HEK293 (cell line): ENCODE data around the gene GALNTL6.

ENCODE experiments used
- CTCF ChIA-PET: fragments of 350-600 bp; formaldehyde crosslinking; extraction: SDS; loops from one replicate; lab custom pipeline; 2021; ENCODE audit warnings: antibody characterized with exemption; lab: Yijun Ruan, JAX
- POLR2A ChIA-PET: fragments of 300-600 bp; formaldehyde crosslinking; extraction: SDS; loops from one replicate; lab custom pipeline; 2020; ENCODE audit warnings: antibody characterized with exemption, inconsistent platforms; lab: Yijun Ruan, JAX
- H3K27ac ChIP-seq: fragments of 200-500 bp; sonication (Bioruptor generic); 2 replicates; pipeline ENCODE4 v1.5.1; 2014; ENCODE audit warnings: low read depth, low read length, control low read depth, inconsistent platforms; ENCODE audit errors: extremely low read depth
- H3K36me3 ChIP-seq, 2 experiments: fragments of 200-500 bp in 1 of 2; sonication (Bioruptor generic) in 1 of 2; 1 replicate in 1 of 2; 2 replicates in 1 of 2; pipeline ENCODE4 v1.5.1; 2014 to 2017; ENCODE audit warnings: inconsistent platforms in 2 of 2, low read length in 2 of 2; ENCODE audit not compliant: control insufficient read depth in 2 of 2, insufficient read depth in 1 of 2
- H3K4me1 ChIP-seq: fragments of 200-500 bp; sonication (Bioruptor generic); 2 replicates; pipeline ENCODE4 v1.5.1; 2014; ENCODE audit warnings: mild to moderate bottlenecking, low read length, inconsistent platforms; ENCODE audit not compliant: control insufficient read depth, insufficient read depth
- H3K4me3 ChIP-seq: 2 replicates; pipeline ENCODE4 v1.5.1; 2011; ENCODE audit warnings: low read depth, mild to moderate bottlenecking, control low read depth, low read length, moderate library complexity
- H3K9me3 ChIP-seq: fragments of 200-500 bp; sonication (Bioruptor generic); 2 replicates; pipeline ENCODE4 v1.5.1; 2014; ENCODE audit warnings: low read depth, low read length, inconsistent platforms; ENCODE audit not compliant: control insufficient read depth, insufficient read depth
- MYNN ChIP-seq: fragments of 450-650 bp; formaldehyde crosslinking; IDR thresholded peaks from 2 replicates; pipeline ENCODE4 v1.5.1; 2016; ENCODE audit warnings: missing biosample characterization, missing genetic modification characterization, borderline replicate concordance
- OVOL3 ChIP-seq: fragments of 450-650 bp; formaldehyde crosslinking; IDR thresholded peaks from 2 replicates; pipeline ENCODE4 v1.5.1; 2016; ENCODE audit warnings: missing biosample characterization, missing genetic modification characterization
- REPIN1 ChIP-seq: fragments of 450-650 bp; formaldehyde crosslinking; IDR thresholded peaks from 2 replicates; pipeline ENCODE4 v1.5.1; 2017; ENCODE audit warnings: missing biosample characterization, missing genetic modification characterization, low read depth
- WT1 ChIP-seq: fragments of 450-650 bp; formaldehyde crosslinking; IDR thresholded peaks from 2 replicates; pipeline ENCODE4 v1.5.1; 2016; ENCODE audit warnings: missing biosample characterization, missing genetic modification characterization
- YY2 ChIP-seq: fragments of 450-650 bp; formaldehyde crosslinking; IDR thresholded peaks from 2 replicates; pipeline ENCODE4 v1.5.1; 2016; ENCODE audit warnings: missing biosample characterization, missing genetic modification characterization
- ZBTB48 ChIP-seq: fragments of 450-650 bp; formaldehyde crosslinking; IDR thresholded peaks from 2 replicates; pipeline ENCODE4 v1.5.1; 2016; ENCODE audit warnings: missing biosample characterization, missing genetic modification characterization
- ZFP69B ChIP-seq: fragments of 450-650 bp; formaldehyde crosslinking; IDR thresholded peaks from 2 replicates; pipeline ENCODE4 v1.5.1; 2016; ENCODE audit warnings: missing biosample characterization, missing genetic modification characterization
- ZNF133 ChIP-seq: fragments of 450-650 bp; formaldehyde crosslinking; IDR thresholded peaks from 2 replicates; pipeline ENCODE4 v1.5.1; 2016; ENCODE audit warnings: missing biosample characterization, missing genetic modification characterization
- ZNF2 ChIP-seq: fragments of 450-650 bp; formaldehyde crosslinking; IDR thresholded peaks from 2 replicates; pipeline ENCODE4 v1.5.1; 2016; ENCODE audit warnings: missing biosample characterization, missing genetic modification characterization
- ZNF416 ChIP-seq: fragments of 450-650 bp; formaldehyde crosslinking; IDR thresholded peaks from 2 replicates; pipeline ENCODE4 v1.5.1; 2016; ENCODE audit warnings: missing biosample characterization, missing genetic modification characterization
- ZNF48 ChIP-seq: fragments of 450-650 bp; formaldehyde crosslinking; IDR thresholded peaks from 2 replicates; pipeline ENCODE4 v1.5.1; 2016; ENCODE audit warnings: missing biosample characterization, missing genetic modification characterization
- ZNF510 ChIP-seq: fragments of 450-650 bp; formaldehyde crosslinking; IDR thresholded peaks from 2 replicates; pipeline ENCODE4 v1.5.1; 2018; ENCODE audit warnings: mild to moderate bottlenecking, missing genetic modification characterization, missing biosample characterization; ENCODE audit not compliant: insufficient replicate concordance
- ZNF544 ChIP-seq: fragments of 450-650 bp; formaldehyde crosslinking; IDR thresholded peaks from 2 replicates; pipeline ENCODE4 v1.5.0; 2017; ENCODE audit warnings: missing biosample characterization, missing genetic modification characterization
- ZNF670 ChIP-seq: fragments of 450-650 bp; formaldehyde crosslinking; IDR thresholded peaks from 2 replicates; pipeline ENCODE4 v1.5.1; 2016; ENCODE audit warnings: missing biosample characterization, missing genetic modification characterization, low read depth
- ZNF677 ChIP-seq: fragments of 450-650 bp; IDR thresholded peaks from 2 replicates; pipeline ENCODE4 v1.5.0; 2018; ENCODE audit warnings: missing biosample characterization, mild to moderate bottlenecking, missing genetic modification characterization, moderate library complexity
- ZNF768 ChIP-seq: fragments of 450-650 bp; formaldehyde crosslinking; IDR thresholded peaks from 2 replicates; pipeline ENCODE4 v1.5.1; 2018; ENCODE audit warnings: missing biosample characterization, mild to moderate bottlenecking, missing genetic modification characterization
- ZNF792 ChIP-seq: fragments of 450-650 bp; formaldehyde crosslinking; IDR thresholded peaks from 2 replicates; pipeline ENCODE4 v1.5.1; 2016; ENCODE audit warnings: missing biosample characterization, missing genetic modification characterization
- ZNF837 ChIP-seq: fragments of 450-650 bp; formaldehyde crosslinking; IDR thresholded peaks from 2 replicates; pipeline ENCODE4 v1.5.1; 2016; ENCODE audit warnings: missing biosample characterization, missing genetic modification characterization
- TF ChIP-seq, protein P1 (sequence below): fragments of 450-650 bp; formaldehyde crosslinking; IDR thresholded peaks from 2 replicates; pipeline ENCODE4 v1.5.1; 2016; ENCODE audit warnings: missing biosample characterization, missing genetic modification characterization
- TF ChIP-seq, protein P2 (sequence below): fragments of 450-650 bp; formaldehyde crosslinking; IDR thresholded peaks from 2 replicates; pipeline ENCODE4 v1.5.1; 2016; ENCODE audit warnings: missing biosample characterization, missing genetic modification characterization
- TF ChIP-seq, protein P3 (sequence below): fragments of 450-650 bp; formaldehyde crosslinking; IDR thresholded peaks from 2 replicates; pipeline ENCODE4 v1.5.1; 2016; ENCODE audit warnings: missing biosample characterization, missing genetic modification characterization
- TF ChIP-seq, protein P4 (sequence below): fragments of 450-650 bp; formaldehyde crosslinking; IDR thresholded peaks from 2 replicates; pipeline ENCODE4 v1.5.1; 2016; ENCODE audit warnings: missing biosample characterization, missing genetic modification characterization
- TF ChIP-seq, protein P5 (sequence below): fragments of 450-650 bp; formaldehyde crosslinking; IDR thresholded peaks from 2 replicates; pipeline ENCODE4 v1.5.1; 2016; ENCODE audit warnings: missing biosample characterization, missing genetic modification characterization

The GALNTL6 gene

DNA sequence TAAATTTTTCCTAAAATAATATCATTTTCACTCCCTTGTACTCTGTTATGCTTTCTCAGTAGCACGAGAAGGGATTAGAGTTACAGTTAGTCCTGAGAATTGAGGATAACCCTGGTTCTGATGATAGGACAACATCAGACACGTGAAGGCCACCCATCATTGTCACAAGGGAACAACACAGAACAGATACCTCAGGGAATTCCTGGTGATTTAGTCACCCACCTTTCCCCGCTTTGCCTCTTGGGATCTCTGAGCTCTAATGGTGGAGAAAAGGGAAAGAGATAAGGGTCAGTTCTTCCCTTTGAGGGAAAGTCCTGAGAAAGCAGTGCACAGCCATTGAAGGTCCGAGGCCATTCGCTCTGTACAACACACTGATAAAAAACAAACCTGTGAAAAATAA lies 1243.1 kb downstream of the GALNTL6 start:
- CTCF ChIA-PET = no interaction called here
- H3K4me1 ChIP-seq = peaks cover 6% of the 10 kb centered on the region; the same call in 1 of the 2 replicates
- H3K4me3 ChIP-seq = no peak overlapping the region
- no peak for TF ChIP-seq ZNF544 (tag by site-specific recombination)
- TF ChIP-seq, protein P1, sequence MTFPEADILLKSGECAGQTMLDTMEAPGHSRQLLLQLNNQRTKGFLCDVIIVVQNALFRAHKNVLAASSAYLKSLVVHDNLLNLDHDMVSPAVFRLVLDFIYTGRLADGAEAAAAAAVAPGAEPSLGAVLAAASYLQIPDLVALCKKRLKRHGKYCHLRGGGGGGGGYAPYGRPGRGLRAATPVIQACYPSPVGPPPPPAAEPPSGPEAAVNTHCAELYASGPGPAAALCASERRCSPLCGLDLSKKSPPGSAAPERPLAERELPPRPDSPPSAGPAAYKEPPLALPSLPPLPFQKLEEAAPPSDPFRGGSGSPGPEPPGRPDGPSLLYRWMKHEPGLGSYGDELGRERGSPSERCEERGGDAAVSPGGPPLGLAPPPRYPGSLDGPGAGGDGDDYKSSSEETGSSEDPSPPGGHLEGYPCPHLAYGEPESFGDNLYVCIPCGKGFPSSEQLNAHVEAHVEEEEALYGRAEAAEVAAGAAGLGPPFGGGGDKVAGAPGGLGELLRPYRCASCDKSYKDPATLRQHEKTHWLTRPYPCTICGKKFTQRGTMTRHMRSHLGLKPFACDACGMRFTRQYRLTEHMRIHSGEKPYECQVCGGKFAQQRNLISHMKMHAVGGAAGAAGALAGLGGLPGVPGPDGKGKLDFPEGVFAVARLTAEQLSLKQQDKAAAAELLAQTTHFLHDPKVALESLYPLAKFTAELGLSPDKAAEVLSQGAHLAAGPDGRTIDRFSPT = no peak
- TF ChIP-seq ZNF133 (tag by site-specific recombination) = no peak
- TF ChIP-seq ZBTB48 (tag by site-specific recombination) = no peak
- no peak for TF ChIP-seq ZNF768 (tag by site-specific recombination)
- no peak for TF ChIP-seq WT1
- TF ChIP-seq ZNF416 (tag by site-specific recombination) = no peak
- no peak for TF ChIP-seq ZNF48 (tag by site-specific recombination)
- TF ChIP-seq, protein P2, sequence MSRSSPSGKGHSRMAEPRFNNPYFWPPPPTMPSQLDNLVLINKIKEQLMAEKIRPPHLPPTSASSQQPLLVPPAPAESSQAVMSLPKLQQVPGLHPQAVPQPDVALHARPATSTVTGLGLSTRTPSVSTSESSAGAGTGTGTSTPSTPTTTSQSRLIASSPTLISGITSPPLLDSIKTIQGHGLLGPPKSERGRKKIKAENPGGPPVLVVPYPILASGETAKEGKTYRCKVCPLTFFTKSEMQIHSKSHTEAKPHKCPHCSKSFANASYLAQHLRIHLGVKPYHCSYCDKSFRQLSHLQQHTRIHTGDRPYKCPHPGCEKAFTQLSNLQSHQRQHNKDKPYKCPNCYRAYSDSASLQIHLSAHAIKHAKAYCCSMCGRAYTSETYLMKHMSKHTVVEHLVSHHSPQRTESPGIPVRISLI (tag by site-specific recombination) = no peak
- no peak for TF ChIP-seq ZNF677 (tag by site-specific recombination)
- TF ChIP-seq ZNF670 (tag by site-specific recombination) = no peak
- TF ChIP-seq, protein P3, sequence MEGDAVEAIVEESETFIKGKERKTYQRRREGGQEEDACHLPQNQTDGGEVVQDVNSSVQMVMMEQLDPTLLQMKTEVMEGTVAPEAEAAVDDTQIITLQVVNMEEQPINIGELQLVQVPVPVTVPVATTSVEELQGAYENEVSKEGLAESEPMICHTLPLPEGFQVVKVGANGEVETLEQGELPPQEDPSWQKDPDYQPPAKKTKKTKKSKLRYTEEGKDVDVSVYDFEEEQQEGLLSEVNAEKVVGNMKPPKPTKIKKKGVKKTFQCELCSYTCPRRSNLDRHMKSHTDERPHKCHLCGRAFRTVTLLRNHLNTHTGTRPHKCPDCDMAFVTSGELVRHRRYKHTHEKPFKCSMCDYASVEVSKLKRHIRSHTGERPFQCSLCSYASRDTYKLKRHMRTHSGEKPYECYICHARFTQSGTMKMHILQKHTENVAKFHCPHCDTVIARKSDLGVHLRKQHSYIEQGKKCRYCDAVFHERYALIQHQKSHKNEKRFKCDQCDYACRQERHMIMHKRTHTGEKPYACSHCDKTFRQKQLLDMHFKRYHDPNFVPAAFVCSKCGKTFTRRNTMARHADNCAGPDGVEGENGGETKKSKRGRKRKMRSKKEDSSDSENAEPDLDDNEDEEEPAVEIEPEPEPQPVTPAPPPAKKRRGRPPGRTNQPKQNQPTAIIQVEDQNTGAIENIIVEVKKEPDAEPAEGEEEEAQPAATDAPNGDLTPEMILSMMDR (tag by site-specific recombination) = no peak
- TF ChIP-seq ZFP69B (tag by site-specific recombination) = no peak
- TF ChIP-seq OVOL3 (tag by site-specific recombination) = no peak
- TF ChIP-seq ZNF837 (tag by site-specific recombination) = no peak
- TF ChIP-seq MYNN (tag by site-specific recombination) = no peak
- no peak for TF ChIP-seq ZNF2
- POLR2A ChIA-PET = no interaction called here
- no peak overlapping the region for H3K27ac ChIP-seq
- no peaks in the 10 kb centered on the region for H3K36me3 ChIP-seq
- H3K9me3 ChIP-seq = no peaks in the 10 kb centered on the region

DNA sequence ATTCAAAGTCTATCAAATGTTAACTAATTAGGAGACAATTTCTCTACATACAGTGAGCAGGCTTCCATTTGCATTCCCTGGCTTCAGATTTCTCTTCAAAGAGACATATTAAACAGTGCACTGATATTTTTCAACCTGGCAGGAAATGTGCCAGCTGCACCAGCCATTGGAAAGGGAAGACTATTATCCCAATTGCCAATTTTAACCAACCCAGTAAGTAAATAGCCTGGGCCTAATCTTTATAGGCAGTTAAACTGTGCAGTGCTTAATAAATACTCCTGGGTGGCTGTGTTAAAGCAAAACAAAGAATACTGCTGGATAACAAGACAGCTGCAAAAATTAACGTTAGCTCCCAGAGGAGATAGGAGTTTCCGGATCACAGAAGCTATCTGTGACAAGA lies 1243.5 kb downstream of the GALNTL6 start:
- no peak overlapping the region for H3K4me3 ChIP-seq
- H3K27ac ChIP-seq = no peak overlapping the region
- H3K36me3 ChIP-seq = no peaks in the 10 kb centered on the region
- CTCF ChIA-PET = no interaction called here
- TF ChIP-seq, protein P4, sequence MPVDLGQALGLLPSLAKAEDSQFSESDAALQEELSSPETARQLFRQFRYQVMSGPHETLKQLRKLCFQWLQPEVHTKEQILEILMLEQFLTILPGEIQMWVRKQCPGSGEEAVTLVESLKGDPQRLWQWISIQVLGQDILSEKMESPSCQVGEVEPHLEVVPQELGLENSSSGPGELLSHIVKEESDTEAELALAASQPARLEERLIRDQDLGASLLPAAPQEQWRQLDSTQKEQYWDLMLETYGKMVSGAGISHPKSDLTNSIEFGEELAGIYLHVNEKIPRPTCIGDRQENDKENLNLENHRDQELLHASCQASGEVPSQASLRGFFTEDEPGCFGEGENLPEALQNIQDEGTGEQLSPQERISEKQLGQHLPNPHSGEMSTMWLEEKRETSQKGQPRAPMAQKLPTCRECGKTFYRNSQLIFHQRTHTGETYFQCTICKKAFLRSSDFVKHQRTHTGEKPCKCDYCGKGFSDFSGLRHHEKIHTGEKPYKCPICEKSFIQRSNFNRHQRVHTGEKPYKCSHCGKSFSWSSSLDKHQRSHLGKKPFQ = no peak
- no peak for TF ChIP-seq ZFP69B (tag by site-specific recombination)
- no peak for TF ChIP-seq ZNF510
- TF ChIP-seq REPIN1 (tag by site-specific recombination) = no peak
- TF ChIP-seq, protein P5, sequence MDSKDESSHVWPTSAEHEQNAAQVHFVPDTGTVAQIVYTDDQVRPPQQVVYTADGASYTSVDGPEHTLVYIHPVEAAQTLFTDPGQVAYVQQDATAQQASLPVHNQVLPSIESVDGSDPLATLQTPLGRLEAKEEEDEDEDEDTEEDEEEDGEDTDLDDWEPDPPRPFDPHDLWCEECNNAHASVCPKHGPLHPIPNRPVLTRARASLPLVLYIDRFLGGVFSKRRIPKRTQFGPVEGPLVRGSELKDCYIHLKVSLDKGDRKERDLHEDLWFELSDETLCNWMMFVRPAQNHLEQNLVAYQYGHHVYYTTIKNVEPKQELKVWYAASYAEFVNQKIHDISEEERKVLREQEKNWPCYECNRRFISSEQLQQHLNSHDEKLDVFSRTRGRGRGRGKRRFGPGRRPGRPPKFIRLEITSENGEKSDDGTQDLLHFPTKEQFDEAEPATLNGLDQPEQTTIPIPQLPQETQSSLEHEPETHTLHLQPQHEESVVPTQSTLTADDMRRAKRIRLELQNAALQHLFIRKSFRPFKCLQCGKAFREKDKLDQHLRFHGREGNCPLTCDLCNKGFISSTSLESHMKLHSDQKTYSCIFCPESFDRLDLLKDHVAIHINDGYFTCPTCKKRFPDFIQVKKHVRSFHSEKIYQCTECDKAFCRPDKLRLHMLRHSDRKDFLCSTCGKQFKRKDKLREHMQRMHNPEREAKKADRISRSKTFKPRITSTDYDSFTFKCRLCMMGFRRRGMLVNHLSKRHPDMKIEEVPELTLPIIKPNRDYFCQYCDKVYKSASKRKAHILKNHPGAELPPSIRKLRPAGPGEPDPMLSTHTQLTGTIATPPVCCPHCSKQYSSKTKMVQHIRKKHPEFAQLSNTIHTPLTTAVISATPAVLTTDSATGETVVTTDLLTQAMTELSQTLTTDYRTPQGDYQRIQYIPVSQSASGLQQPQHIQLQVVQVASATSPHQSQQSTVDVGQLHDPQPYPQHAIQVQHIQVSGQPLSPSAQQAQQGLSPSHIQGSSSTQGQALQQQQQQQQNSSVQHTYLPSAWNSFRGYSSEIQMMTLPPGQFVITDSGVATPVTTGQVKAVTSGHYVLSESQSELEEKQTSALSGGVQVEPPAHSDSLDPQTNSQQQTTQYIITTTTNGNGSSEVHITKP (tag by site-specific recombination) = no peak
- TF ChIP-seq ZNF792 (tag by site-specific recombination) = no peak
- no peak for TF ChIP-seq YY2 (tag by site-specific recombination)
- no peak for TF ChIP-seq MYNN (tag by site-specific recombination)
- H3K9me3 ChIP-seq = no peaks in the 10 kb centered on the region
- H3K4me1 ChIP-seq = peaks cover 6% of the 10 kb centered on the region; the same call in 1 of the 2 replicates
- POLR2A ChIA-PET = no interaction called here
